Activated T-helper 1 cell treated with Interleukin-2 at 50 U/mL for 16 hours (primary cell): Measurements from ENCODE around the gene MRFAP1.
"Not testable (repeated sequence)": the region's sequence is repeated elsewhere in the genome, so short reads cannot be mapped to it uniquely, and the experiment has no call there.

ENCODE experiments used
- DNase-seq: peaks from one replicate; pipeline ENCODE4 v3.0.0-alpha.2; 2020; ENCODE audit warnings: low read depth

Gene MRFAP1

GRCh38 chr4:6668391-6668790, 27.9 kb downstream of the MRFAP1 start:
- DNase-seq: no peak

GRCh38 chr4:6671648-6672047, 31.2 kb downstream of the MRFAP1 start:
- no peak for DNase-seq

GRCh38 chr4:6672131-6672530, 31.6 kb downstream of the MRFAP1 start:
- no peak for DNase-seq

DNA sequence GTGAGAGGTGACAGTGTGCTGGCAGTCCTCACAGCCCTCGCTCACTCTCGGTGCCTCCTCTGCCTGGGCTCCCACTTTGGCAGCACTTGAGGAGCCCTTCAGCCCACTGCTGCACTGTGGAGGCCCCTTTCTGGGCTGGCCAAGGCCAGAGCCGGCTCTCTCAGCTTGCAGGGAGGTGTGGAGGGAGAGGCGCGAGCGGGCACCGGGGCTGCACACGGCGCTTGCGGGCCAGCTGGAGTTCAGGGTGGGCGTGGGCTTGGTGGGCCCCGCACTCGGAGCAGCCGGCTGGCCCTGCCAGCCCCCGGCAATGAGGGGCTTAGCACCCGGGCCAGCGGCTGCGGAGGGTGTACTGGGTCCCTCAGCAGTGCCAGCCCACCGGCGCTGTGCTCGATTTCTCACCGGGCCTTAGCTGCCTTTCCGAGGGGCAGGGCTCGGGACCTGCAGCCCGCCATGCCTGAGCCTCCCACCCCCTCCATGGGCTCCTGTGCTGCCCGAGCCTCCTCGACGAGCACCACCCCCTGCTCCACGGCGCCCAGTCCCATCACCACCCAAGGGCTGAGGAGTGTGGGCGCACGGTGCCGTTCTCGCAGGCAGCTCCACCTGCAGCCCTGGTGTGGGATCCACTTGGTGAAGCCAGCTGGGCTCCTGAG, 32.2 kb downstream of the MRFAP1 start:
- DNase-seq: not testable (repeated sequence)

DNA sequence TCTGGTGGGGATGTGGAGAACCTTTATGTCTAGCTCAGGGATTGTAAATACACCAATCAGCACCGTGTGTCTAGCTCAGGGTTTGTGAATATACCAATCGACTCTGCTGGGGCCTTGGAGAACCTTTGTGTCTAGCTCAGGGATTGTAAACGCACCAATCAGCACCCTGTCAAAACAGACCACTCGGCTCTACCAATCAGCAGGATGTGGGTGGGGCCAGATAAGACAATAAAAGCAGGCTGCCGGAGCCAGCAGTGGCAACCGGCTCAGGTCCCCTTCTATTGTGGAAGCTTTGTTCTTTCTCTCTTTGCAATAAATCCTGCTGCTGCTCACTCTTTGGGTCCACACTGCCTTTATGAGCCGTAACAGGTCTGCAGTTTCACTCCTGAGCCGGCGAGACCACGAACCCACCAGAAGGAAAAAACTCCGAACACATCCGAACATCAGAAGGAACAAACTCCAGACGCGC, 32.7 kb downstream of the MRFAP1 start:
- DNase-seq: not testable (repeated sequence)

GRCh38 chr4:6673660-6674499, 33.4 kb downstream of the MRFAP1 start:
- peak; percentile 91 for DNase-seq

- DNase-seq: peak; percentile 53
Measured at GRCh38 chr4:6674500-6675149, 34.1 kb downstream of the MRFAP1 start.

DNA sequence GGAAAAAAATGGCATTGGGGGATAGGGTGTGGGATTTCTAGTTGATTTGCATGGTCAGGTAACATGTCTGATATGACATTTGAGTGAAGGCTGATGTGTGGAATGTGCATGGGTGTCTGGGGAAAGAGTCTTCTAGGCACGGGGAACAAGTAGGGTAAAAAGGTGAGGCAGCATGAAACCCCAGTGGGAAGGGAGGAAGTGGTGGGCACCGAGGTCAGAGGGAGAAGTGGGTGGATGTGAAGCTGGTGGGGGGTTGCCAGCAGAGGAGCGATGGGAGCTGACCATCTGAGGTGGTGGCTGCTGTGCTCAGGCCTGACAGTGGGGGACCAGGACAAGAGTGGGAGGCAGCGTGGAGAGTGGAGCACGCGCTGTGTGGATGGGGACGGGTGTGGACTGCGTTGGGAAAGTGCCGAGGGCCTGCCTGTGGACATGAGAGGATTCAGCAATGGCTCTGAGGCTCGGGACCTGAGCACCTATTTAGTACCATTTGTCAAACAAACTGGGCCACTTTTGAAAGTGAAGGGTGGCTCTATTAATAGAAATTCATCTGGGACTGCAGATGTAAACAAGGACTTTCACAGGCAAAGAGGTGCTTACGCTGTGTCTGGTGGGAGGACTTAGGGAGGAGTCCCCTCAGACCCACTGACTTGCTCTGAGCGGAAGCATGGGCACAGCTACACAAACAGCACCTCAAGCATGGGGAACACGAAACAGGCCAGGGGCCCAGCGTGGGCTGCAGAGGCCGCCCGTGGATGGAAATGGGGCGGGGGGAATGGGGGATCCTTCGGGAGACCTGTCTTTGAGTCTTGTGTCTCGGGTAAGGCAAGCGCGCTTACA, 36.5 kb downstream of the MRFAP1 start:
- DNase-seq: no peak

- DNase-seq: no peak
Measured at GRCh38 chr4:6680372-6681034, 40.0 kb downstream of the MRFAP1 start.

- DNase-seq: no peak
Measured at GRCh38 chr4:6681191-6681590, 40.7 kb downstream of the MRFAP1 start.

DNA sequence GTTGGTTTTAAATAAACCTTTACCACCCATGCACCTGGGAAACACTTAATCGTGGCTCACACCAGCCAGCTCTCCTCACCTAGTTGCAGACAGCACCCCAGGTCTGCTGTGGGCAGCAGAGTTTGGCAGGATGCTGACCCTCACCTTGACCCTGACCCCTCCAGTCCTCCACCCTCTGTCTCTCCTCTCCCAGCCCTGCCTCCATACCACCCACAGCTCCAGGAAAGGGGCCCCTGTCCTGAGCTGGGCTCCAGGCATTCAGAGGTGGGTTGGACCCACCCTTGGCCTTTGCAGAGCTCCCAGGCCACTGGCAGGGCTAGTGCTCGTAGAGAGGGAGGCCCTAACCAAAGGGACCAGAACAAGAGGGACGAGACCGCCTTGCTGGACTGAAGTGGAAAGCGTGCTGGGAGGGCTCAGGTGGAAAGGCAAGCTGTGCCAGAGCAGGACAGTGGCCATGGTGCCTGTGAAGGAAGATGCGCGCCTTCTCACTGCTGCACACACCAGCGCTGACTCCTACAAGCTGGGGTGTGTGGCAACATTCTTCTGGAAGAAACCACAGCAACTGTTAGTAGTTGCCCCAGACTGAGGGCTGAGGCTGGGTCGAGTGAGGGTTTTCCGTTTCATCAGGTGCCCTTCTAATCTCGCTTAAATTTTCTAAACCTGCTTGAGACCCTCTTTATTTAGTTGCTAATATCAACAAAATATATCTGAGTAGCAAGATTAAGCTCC, 42.5 kb downstream of the MRFAP1 start:
- DNase-seq: no peak

GRCh38 chr4:6684656-6685055, 44.2 kb downstream of the MRFAP1 start:
- no peak for DNase-seq

- no peak for DNase-seq
Measured at GRCh38 chr4:6686104-6686787, 45.8 kb downstream of the MRFAP1 start.

DNA sequence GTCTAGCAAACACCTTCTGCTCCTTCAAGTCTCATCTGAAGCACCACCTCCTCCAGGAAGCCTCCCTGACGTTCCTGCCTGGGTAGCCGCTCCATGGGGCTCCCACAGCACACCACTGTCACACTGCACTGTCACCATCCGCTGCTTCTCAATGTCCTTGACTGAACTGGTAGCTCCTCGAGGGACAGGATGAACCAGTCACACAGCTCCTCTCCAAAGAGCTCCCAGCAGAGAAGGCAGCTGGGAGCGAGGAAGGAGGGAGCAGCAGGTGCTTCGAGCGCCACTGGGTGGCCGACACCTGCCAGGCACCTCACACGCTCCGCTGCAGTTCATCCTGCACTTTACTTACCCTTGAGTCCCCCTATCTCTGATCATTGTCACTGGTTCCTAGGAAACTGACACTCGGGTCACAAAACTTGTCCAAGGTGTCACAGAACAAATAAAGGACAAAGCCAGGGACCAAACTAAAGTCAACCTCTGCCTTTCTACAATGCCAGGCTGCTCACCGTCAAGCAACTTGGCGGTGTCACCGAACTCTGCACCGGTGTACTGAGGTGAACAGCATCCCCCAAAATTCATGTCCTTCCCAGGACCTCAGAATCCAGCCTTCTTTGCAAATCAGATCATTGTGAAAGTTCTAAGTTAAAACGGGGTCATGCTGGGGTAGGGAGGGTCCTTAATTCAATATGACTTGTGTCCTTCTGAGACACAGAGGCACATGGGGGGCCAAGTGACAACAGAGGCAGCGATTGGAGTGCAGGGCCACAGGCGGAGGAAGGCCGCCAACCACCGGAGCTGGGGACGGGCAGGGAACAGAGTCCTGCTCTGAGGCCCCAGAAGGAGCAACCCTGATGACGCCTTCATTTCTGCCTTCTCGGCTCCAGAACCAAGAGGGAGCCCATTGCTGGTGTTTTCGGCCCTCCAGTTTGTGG, 47.7 kb downstream of the MRFAP1 start:
- DNase-seq: no peak

- DNase-seq: peak; percentile 67
Measured at GRCh38 chr4:6688879-6689505, 48.5 kb downstream of the MRFAP1 start.

GRCh38 chr4:6689506-6689960, 49.0 kb downstream of the MRFAP1 start:
- DNase-seq: no peak
